Neuronal stem cell (in vitro differentiated cells): Measurements from ENCODE around the gene DRAM1.

ENCODE experiments used
- DNase-seq: peaks from one replicate; pipeline ENCODE4 v3.0.0-alpha.2; 2013; ENCODE audit warnings: low spot score
- H2AFZ ChIP-seq: one replicate; pipeline ENCODE4 v1.6.1; 2013; ENCODE audit warnings: mild to moderate bottlenecking, low read length, inconsistent platforms
- H2AK5ac ChIP-seq: 2 replicates; pipeline ENCODE4 v1.6.1; 2013; ENCODE audit warnings: low read depth, mild to moderate bottlenecking, inconsistent platforms, low read length, moderate library complexity, mixed read lengths
- H2BK120ac ChIP-seq: 2 replicates; pipeline ENCODE4 v1.6.1; 2013; ENCODE audit warnings: low read depth, mild to moderate bottlenecking, inconsistent platforms, low read length, moderate library complexity, mixed read lengths
- H2BK12ac ChIP-seq: one replicate; pipeline ENCODE4 v1.6.1; 2013; ENCODE audit warnings: low read length, inconsistent platforms
- H2BK15ac ChIP-seq: 2 replicates; pipeline ENCODE4 v1.6.1; 2013; ENCODE audit warnings: mild to moderate bottlenecking, low read length, inconsistent platforms, mixed read lengths
- H2BK5ac ChIP-seq: one replicate; pipeline ENCODE4 v1.6.1; 2013; ENCODE audit warnings: inconsistent platforms, mild to moderate bottlenecking, low read length, moderate library complexity
- H3K14ac ChIP-seq: one replicate; pipeline ENCODE4 v1.6.1; 2013; ENCODE audit warnings: low read length, inconsistent platforms
- H3K18ac ChIP-seq: 2 replicates; pipeline ENCODE4 v1.6.1; 2013; ENCODE audit warnings: low read length, inconsistent platforms
- H3K23ac ChIP-seq: 2 replicates; pipeline ENCODE4 v1.6.1; 2013; ENCODE audit warnings: low read depth, mild to moderate bottlenecking, mixed read lengths, low read length, inconsistent platforms; ENCODE audit not compliant: poor library complexity
- H3K27ac ChIP-seq: replicated peaks from 3 replicates; pipeline ENCODE4 v1.5.1; 2013; ENCODE audit warnings: low read length, inconsistent platforms
- H3K27me3 ChIP-seq, 3 experiments: 2 replicates each; pipeline ENCODE4 v1.6.1; 2013; ENCODE audit warnings: low read length in 3 of 3, mild to moderate bottlenecking in 2 of 3, inconsistent platforms in 1 of 3, low read depth in 1 of 3, mixed read lengths in 1 of 3, moderate library complexity in 1 of 3; ENCODE audit not compliant: control insufficient read depth in 3 of 3, insufficient read depth in 3 of 3
- H3K36me3 ChIP-seq, 2 donors: replicated peaks in 1 of 2; 2 replicates each; pipeline ENCODE4 v1.6.1; 2013; ENCODE audit warnings: low read length in 2 of 2; ENCODE audit not compliant: control insufficient read depth in 2 of 2, insufficient read depth in 2 of 2
- H3K4ac ChIP-seq: 2 replicates; pipeline ENCODE4 v1.6.1; 2013; ENCODE audit warnings: inconsistent platforms, mild to moderate bottlenecking, low read length, moderate library complexity
- H3K4me1 ChIP-seq, 2 donors: 1 replicate in 1 of 2; 2 replicates in 1 of 2; pipeline ENCODE4 v1.6.1; 2013; ENCODE audit warnings: low read length in 2 of 2, low read depth in 1 of 2; ENCODE audit not compliant: control insufficient read depth in 2 of 2, insufficient read depth in 1 of 2
- H3K4me2 ChIP-seq: one replicate; pipeline ENCODE4 v1.6.1; 2013; ENCODE audit warnings: mild to moderate bottlenecking, low read length, inconsistent platforms; ENCODE audit not compliant: insufficient read depth, poor library complexity, severe bottlenecking
- H3K4me3 ChIP-seq, 2 donors: 2 replicates each; pipeline ENCODE4 v1.5.1; 2013; ENCODE audit warnings: low read length in 2 of 2, mild to moderate bottlenecking in 2 of 2, inconsistent platforms in 1 of 2, moderate library complexity in 1 of 2
- H3K79me1 ChIP-seq: one replicate; pipeline ENCODE4 v1.6.1; 2013; ENCODE audit warnings: low read depth, mild to moderate bottlenecking, inconsistent platforms, low read length, moderate library complexity
- H3K9ac ChIP-seq: one replicate; pipeline ENCODE4 v1.6.1; 2013; ENCODE audit warnings: mild to moderate bottlenecking, low read depth, low read length, inconsistent platforms; ENCODE audit not compliant: poor library complexity
- H3K9me3 ChIP-seq, 2 donors: replicated peaks in 1 of 2; 2 replicates each; pipeline versions ENCODE3 to v1.6.1; 2013; ENCODE audit warnings: low read length in 2 of 2, mild to moderate bottlenecking in 2 of 2, inconsistent platforms in 1 of 2, low read depth in 1 of 2, mixed read lengths in 1 of 2, moderate library complexity in 1 of 2; ENCODE audit not compliant: control insufficient read depth in 2 of 2, insufficient read depth in 1 of 2
- H4K8ac ChIP-seq: one replicate; pipeline ENCODE4 v1.6.1; 2013; ENCODE audit warnings: low read depth, mild to moderate bottlenecking, inconsistent platforms, low read length, moderate library complexity
- H4K91ac ChIP-seq: one replicate; pipeline ENCODE4 v1.6.1; 2013; ENCODE audit warnings: low read length, low read depth, mild to moderate bottlenecking, inconsistent platforms; ENCODE audit not compliant: poor library complexity
- WGBS, 2 donors: extraction: QIAGEN DNeasy Blood & Tissue Kit; methylation state at CpG; one replicate each; pipeline ENCODE4 v1.1.7; 2013; ENCODE audit warnings: missing lambda C conversion rate in 2 of 2, mixed read lengths in 1 of 2; ENCODE audit not compliant: insufficient read length in 2 of 2, insufficient replicate concordance in 1 of 2; ENCODE audit errors: extremely low coverage in 2 of 2; 5-methylcytosine and 5-hydroxymethylcytosine counted together

The DRAM1 gene

DNA sequence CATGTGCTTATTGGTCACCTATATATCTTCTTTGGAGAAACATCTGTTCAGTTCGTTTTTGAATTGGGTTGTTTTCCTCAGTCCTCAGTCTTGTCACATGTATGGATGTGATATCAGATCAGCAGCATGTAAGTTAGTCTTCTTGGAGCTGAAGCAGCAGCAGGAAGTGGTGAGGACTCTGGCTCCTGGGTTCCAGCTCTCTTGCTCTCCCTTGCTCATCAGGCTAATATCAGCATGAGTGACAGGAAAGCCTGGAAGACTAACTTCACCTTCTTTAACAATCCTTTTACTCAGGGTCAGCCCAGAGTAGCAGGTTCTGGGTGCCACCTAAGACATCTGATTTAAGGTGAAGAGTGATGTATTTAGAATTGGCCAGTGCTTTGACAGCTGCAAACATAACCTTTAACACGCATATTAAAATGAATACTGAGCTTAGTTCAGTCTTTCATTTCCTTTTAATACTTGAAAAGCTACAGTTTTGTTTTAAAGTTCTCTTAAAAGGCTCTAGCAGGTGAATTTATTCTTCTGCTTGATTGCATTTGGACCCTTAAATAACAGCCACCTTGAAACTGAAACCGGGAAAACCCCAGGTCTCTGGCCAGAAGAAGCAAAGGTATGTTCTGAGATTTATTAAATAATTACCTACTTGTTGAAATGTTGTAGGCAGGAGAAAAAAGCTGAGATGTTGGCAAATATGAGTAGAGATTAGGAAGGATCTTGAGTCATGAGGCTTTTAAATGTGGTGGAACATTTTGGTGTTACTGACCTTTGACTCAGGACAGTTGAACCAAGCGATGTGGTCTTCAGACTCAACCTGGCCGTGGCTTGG lies 54.3 kb downstream of the DRAM1 start:
- Histone ChIP-seq H2AFZ (no peak overlapping the region), H2BK120ac (no peak overlapping the region), H3K23ac (no peak overlapping the region), H3K9me3 (no peaks in the 10 kb centered on the region), H3K4ac (no peak overlapping the region), H4K8ac (no peak overlapping the region), H3K27ac (no peak overlapping the region), H2BK5ac (no peak overlapping the region), H3K27me3 (peaks cover 0 to 8% (median 0%) of the 10 kb centered on the region in 3 experiments), H3K4me1 (no peaks in the 10 kb centered on the region), H3K79me1 (no peaks in the 10 kb centered on the region), H3K4me2 (no peak overlapping the region), H2BK15ac (no peak overlapping the region), H2BK12ac (no peak overlapping the region), H2AK5ac (no peak overlapping the region), H4K91ac (no peak overlapping the region), H3K36me3 (no peaks in the 10 kb centered on the region), H3K18ac (no peak overlapping the region), H3K9ac (no peak overlapping the region), H3K14ac (no peak overlapping the region), H3K4me3 (no peak overlapping the region)
- no CpG with 5 or more reads among the region's 5 CpGs for WGBS, 2 donors
- DNase-seq = no peak

DNA sequence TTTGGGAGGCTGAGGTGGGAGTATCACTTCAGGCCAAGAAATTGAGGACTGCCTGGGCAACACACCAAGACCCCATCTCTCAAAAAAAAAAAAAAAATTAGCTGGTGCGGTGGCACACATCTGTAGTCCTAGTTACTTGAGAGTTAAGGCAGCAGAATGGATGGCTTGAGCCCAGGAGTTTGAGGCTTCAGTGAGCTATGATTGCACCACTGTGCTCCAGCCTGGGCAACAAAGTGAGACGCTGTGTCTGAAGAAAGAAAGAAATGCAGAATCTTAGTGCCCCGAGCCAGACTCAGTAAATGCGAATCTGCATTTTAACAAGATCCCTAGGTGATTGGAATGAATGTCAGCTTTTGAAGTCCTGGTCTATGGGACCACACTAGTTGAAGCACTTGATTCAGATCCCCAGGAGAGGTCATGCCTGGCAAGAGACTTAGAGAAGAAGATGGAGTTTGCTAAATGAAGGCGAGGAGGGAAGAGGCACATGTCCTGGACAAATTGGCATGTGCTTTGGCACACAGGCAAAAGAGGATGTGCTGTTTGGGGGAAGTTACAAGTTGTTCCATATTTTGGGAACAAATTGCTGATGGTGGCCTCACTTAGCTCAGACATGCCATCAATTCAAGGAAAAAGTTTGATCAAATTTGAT lies 56.6 kb downstream of the DRAM1 start:
- H3K14ac ChIP-seq = no peak overlapping the region
- no CpG with 5 or more reads among the region's 5 CpGs for WGBS, 2 donors
- no peak overlapping the region for H2AK5ac ChIP-seq
- H3K18ac ChIP-seq = no peak overlapping the region
- no peak overlapping the region for H3K27ac ChIP-seq
- H2BK5ac ChIP-seq = no peak overlapping the region
- no peak overlapping the region for H3K4me2 ChIP-seq
- no peaks in the 10 kb centered on the region for H3K4me1 ChIP-seq
- no peak overlapping the region for H2AFZ ChIP-seq
- no peaks in the 10 kb centered on the region for H3K9me3 ChIP-seq
- no peak overlapping the region for H3K23ac ChIP-seq
- no peak overlapping the region for H2BK12ac ChIP-seq
- H3K36me3 ChIP-seq = no peaks in the 10 kb centered on the region
- no peak overlapping the region for H3K4ac ChIP-seq
- H3K79me1 ChIP-seq = no peaks in the 10 kb centered on the region
- H2BK15ac ChIP-seq = no peak overlapping the region
- no peak overlapping the region for H4K91ac ChIP-seq
- no peak overlapping the region for H2BK120ac ChIP-seq
- DNase-seq = no peak
- H3K9ac ChIP-seq = no peak overlapping the region
- no peak overlapping the region for H4K8ac ChIP-seq
- peaks cover 0 to 8% (median 0%) of the 10 kb centered on the region in 3 experiments for H3K27me3 ChIP-seq
- H3K4me3 ChIP-seq = no peak overlapping the region

DNA sequence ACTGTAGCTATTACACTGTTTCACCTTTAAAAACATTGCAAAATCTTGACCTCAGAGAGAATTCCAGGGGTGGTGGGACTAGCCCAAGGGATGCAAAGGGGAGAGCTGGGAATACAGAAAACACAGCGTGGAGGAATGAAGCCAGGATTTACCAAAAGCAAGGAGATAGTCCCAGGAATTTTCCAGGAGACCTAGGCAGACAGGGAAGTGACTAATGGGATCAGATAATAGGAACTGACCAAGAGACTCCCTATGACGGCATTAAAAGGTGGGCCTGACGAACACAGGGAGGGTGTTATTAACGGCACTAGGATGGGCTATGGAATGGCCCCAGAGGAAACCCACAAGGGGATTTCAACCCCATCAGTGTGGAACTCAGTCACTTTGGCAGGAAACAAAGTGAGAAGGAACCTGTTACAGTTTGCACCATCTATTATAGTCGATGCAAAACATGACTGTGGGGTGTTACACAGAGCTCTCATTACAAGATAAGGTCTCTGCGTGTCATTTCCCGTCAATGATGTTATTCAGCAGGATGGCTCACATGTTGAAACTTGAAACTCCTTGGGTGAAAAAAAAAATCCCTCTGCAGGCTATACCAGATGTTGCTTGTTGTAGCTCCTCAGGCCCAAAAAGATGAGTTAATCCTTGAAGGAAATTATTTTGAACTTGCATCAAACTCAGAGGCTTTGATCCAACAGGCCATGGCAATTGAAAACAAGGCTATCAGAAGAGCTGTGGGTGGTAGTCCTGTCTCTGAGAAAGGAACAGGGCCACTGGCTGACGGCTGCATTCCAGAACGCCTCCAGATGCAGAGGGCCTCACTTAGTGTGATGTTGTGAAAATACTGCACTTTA lies 58.7 kb downstream of the DRAM1 start:
- H3K4me2 ChIP-seq = no peak overlapping the region
- no peaks in the 10 kb centered on the region for H3K36me3 ChIP-seq
- H3K27me3 ChIP-seq = peaks cover 0 to 8% (median 0%) of the 10 kb centered on the region in 3 experiments
- no peak overlapping the region for H3K9ac ChIP-seq
- no peak overlapping the region for H3K4ac ChIP-seq
- H2BK15ac ChIP-seq = no peak overlapping the region
- H2BK120ac ChIP-seq = no peak overlapping the region
- H3K79me1 ChIP-seq = no peaks in the 10 kb centered on the region
- H3K14ac ChIP-seq = no peak overlapping the region
- no peak overlapping the region for H2BK12ac ChIP-seq
- no peak overlapping the region for H2AK5ac ChIP-seq
- H3K9me3 ChIP-seq = no peaks in the 10 kb centered on the region
- no peak overlapping the region for H3K27ac ChIP-seq
- WGBS, 2 donors = no CpG with 5 or more reads among the region's 9 CpGs
- H2BK5ac ChIP-seq = no peak overlapping the region
- H2AFZ ChIP-seq = peak overlapping the region; percentile 20
- no peaks in the 10 kb centered on the region for H3K4me1 ChIP-seq
- no peak for DNase-seq
- no peak overlapping the region for H4K91ac ChIP-seq
- no peak overlapping the region for H3K18ac ChIP-seq
- no peak overlapping the region for H3K4me3 ChIP-seq
- no peak overlapping the region for H4K8ac ChIP-seq
- H3K23ac ChIP-seq = no peak overlapping the region

DNA sequence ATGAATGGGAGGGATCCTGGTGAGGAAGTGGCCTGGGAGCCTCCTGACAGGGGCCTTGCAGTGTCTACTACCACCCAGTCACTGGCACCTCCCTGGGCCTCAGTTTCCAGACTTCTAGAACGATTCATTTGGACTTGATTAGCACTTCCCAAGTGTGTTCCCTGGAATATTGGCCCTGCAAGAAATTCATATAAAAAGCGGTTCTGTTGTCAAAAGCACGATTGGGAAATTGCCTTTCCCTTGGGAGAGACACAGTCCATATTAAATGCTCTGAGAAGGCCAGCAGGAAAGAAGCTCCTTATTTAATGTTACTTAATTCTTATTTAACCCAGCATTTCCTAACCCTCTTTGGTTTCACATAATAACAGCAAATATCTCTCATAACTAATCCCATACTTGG lies 61.9 kb downstream of the DRAM1 start:
- H3K27me3 ChIP-seq = peaks cover 0 to 5% (median 0%) of the 10 kb centered on the region in 3 experiments
- H3K36me3 ChIP-seq = no peaks in the 10 kb centered on the region
- H2AFZ ChIP-seq = no peak overlapping the region
- H2AK5ac ChIP-seq = no peak overlapping the region
- H3K18ac ChIP-seq = no peak overlapping the region
- no peak overlapping the region for H2BK12ac ChIP-seq
- H2BK15ac ChIP-seq = no peak overlapping the region
- no peak overlapping the region for H3K27ac ChIP-seq
- no peak overlapping the region for H2BK5ac ChIP-seq
- no CpG with 5 or more reads among the region's 3 CpGs for WGBS, 2 donors
- H3K4ac ChIP-seq = no peak overlapping the region
- H3K9ac ChIP-seq = no peak overlapping the region
- no peak overlapping the region for H2BK120ac ChIP-seq
- no peak overlapping the region for H3K4me3 ChIP-seq
- DNase-seq = no peak
- H3K9me3 ChIP-seq = no peaks in the 10 kb centered on the region
- H3K23ac ChIP-seq = no peak overlapping the region
- H3K4me2 ChIP-seq = no peak overlapping the region
- no peaks in the 10 kb centered on the region for H3K79me1 ChIP-seq
- H3K4me1 ChIP-seq = no peaks in the 10 kb centered on the region
- H3K14ac ChIP-seq = no peak overlapping the region
- no peak overlapping the region for H4K91ac ChIP-seq
- no peak overlapping the region for H4K8ac ChIP-seq
